Thymus (tissue), 11 donors: Measurements from ENCODE around the gene PNPLA1. TPM values are rescaled to one million over a fixed set of nuclear protein-coding genes. Genes with fewer than 3 reads are reported as not detected.

ENCODE experiments used
- DNase-seq, 9 donors: peaks; one replicate each; pipeline ENCODE4 v3.0.0-alpha.2; 2013; ENCODE audit warnings: low spot score in 9 of 9, low read depth in 6 of 9, missing footprints in 1 of 9
- H3K27ac ChIP-seq, 2 donors: one replicate each; pipeline ENCODE4 v1.5.1; 2013; ENCODE audit warnings: control low read depth in 1 of 2, low read depth in 1 of 2, low read length in 1 of 2, mild to moderate bottlenecking in 1 of 2, moderate library complexity in 1 of 2
- H3K27me3 ChIP-seq, 2 donors: one replicate each; pipeline ENCODE4 v1.5.1; 2013; ENCODE audit warnings: low read length in 1 of 2; ENCODE audit not compliant: control insufficient read depth in 2 of 2, insufficient read depth in 1 of 2
- H3K36me3 ChIP-seq, 2 donors: one replicate each; pipeline ENCODE4 v1.5.1; 2013; ENCODE audit warnings: low read length in 1 of 2, mild to moderate bottlenecking in 1 of 2, moderate library complexity in 1 of 2; ENCODE audit not compliant: control insufficient read depth in 2 of 2, insufficient read depth in 2 of 2
- H3K4me1 ChIP-seq, 2 donors: one replicate each; pipeline ENCODE4 v1.5.1; 2013; ENCODE audit warnings: low read length in 2 of 2; ENCODE audit not compliant: control insufficient read depth in 2 of 2, insufficient read depth in 2 of 2
- H3K4me3 ChIP-seq, 2 donors: one replicate each; pipeline ENCODE4 v1.5.1; 2013; ENCODE audit warnings: low read length in 2 of 2, control low read depth in 1 of 2, mild to moderate bottlenecking in 1 of 2
- H3K9me3 ChIP-seq, 2 donors: one replicate each; pipeline ENCODE4 v1.5.1; 2013; ENCODE audit warnings: low read length in 1 of 2, mild to moderate bottlenecking in 1 of 2; ENCODE audit not compliant: control insufficient read depth in 2 of 2, insufficient read depth in 1 of 2
- WGBS: extraction: QIAGEN DNeasy Blood & Tissue Kit; methylation state at CpG from one replicate; pipeline ENCODE4 v1.1.7; 2013; 5-methylcytosine and 5-hydroxymethylcytosine counted together
- polyA plus RNA-seq: library from polyadenylated mRNA; stranded (reverse); fragments of 200-250 nt; gene quantifications from one replicate; pipeline ENCODE4 v1.2.3, GENCODE V29; 2013
- total RNA-seq: library from RNA; stranded (reverse); fragments of 120-200 nt; gene quantifications from one replicate; pipeline ENCODE4 v1.2.4, GENCODE V29; 2013
- donor health status: healthy.

Gene PNPLA1
- total and polyA plus RNA-seq, 2 donors = 0.09 to 0.21 TPM

- Histone ChIP-seq H3K9me3 (peaks cover 0 to 5% of the 10 kb centered on the region in 2 donors), H3K36me3 (no peaks in the 10 kb centered on the region), H3K27ac (no peak overlapping the region), H3K4me1 (peaks cover 0 to 20% of the 10 kb centered on the region in 2 donors), H3K27me3 (peaks cover 0 to 2% of the 10 kb centered on the region in 2 donors), H3K4me3 (no peak overlapping the region)
- 83% methylated on average over 3 of the region's 3 CpGs for WGBS
- DNase-seq = no peak
Observed at GRCh38 chr6:36243562-36244212, 26.2 kb upstream of the PNPLA1 start.

DNA sequence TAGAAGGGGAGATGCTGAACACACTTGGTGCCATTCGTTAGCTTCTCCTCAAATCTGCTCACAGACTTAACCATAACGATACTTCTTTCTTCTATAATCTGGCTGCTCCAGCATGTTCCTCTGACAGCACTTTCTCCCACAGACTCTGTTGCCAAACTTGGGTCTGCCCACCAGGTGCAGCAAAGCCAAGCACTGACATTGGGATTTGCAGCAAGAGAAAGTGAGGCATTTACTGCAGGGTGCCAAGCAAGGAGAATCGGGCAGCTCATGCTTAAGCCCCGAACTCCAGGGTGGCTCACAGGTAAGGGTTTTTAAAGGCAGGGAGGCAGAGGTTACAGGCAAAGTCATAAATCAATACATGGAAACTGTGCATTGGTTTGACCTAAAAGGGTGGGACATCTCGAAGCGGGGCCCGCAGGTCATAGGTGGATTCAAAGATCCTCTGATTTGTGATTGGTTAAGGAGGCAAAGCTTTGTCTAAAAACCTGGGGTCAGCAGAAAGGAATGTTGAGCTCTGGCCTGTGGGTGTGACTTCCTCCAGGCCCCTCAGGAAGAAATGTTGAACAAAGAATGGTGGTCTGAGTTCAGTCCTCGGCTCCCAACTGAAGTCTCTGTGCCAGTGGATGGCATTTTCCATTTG lies 25.1 kb upstream of the PNPLA1 start:
- Histone ChIP-seq H3K4me3 (no peak overlapping the region), H3K27ac (no peak overlapping the region), H3K36me3 (no peaks in the 10 kb centered on the region), H3K27me3 (peaks cover 0 to 2% of the 10 kb centered on the region in 2 donors), H3K4me1 (peaks cover 0 to 20% of the 10 kb centered on the region in 2 donors), H3K9me3 (peaks cover 0 to 5% of the 10 kb centered on the region in 2 donors)
- WGBS = 96% methylated on average over 8 of the region's 8 CpGs
- DNase-seq = no peak

DNA sequence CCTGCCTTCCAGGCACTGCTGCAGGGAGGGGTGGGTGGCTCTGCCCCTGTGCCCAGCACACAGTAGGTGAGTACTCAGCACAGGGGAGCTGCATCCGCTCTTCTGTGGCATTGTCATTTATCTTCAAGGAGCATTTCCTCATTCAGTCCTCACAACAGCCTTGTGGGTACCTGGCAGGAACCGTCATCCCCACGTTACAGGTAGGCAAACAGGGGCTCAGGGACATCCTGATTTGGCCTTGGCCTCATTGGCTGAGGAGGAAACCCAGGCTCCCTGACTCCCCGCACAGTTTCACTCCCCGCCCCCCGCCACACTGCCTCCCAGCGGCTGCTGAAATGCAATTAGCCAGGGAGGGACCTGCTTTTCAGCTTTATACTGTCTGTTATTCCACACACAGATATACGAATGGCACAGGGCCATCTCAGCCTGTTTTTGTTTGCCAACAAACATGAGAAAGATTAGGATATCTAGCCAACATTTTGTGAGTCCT lies 24.2 kb upstream of the PNPLA1 start:
- peaks cover 0 to 20% of the 10 kb centered on the region in 2 donors for H3K4me1 ChIP-seq
- H3K9me3 ChIP-seq = peaks cover 0 to 5% of the 10 kb centered on the region in 2 donors
- no peak overlapping the region for H3K27ac ChIP-seq
- no peaks in the 10 kb centered on the region for H3K36me3 ChIP-seq
- no peak overlapping the region for H3K4me3 ChIP-seq
- WGBS = 66% methylated on average over 8 of the region's 8 CpGs
- peaks cover 0 to 2% of the 10 kb centered on the region in 2 donors for H3K27me3 ChIP-seq
- DNase-seq = peak in 1 of 9 donors; percentile 12

DNA sequence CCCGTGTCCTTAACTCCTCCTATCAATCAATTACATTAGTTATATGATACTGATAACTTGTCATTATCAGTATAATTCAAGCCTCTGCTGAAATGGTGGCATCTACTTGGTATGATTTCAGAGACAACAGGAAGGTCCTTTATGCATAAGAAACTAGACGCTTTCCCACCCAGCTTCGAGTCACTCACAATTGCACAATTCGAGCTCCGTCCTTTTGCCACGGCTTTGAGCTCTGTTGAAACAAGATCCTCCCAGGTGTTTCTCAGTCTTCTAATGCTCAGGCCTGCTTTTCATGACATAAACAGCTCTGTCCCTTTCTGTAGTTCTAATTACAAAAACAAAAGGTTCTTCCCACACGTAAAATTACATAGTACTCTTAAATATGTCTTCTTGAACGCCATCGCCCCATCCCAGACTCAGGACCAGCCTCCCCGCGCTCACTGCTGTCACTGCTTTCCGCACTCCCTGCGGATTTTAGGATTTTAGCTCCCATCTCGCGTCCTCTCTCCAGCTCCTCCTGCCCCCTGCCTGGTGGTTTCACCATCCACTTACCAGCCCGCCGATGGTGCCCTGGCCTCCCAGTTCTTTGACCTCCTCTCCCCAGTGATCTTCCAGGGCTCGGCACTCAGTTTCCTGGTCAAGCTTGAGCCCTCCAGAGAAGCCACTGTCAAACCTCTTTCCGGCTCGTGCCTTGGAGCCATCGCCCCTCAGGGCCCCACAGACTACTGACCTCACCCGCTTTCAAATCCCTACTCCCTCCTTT lies 23.2 kb upstream of the PNPLA1 start:
- H3K36me3 ChIP-seq = no peaks in the 10 kb centered on the region
- H3K4me3 ChIP-seq = no peak overlapping the region
- DNase-seq = peak in 1 of 9 donors; percentile 14
- H3K27me3 ChIP-seq = peaks cover 0 to 2% of the 10 kb centered on the region in 2 donors
- peak overlapping the region; percentile 17 to 43 for H3K27ac ChIP-seq
- peaks cover 0 to 20% of the 10 kb centered on the region in 2 donors for H3K4me1 ChIP-seq
- whole genome bisulfite sequencing = 95% methylated on average over 22 of the region's 22 CpGs
- H3K9me3 ChIP-seq = peaks cover 0 to 5% of the 10 kb centered on the region in 2 donors

GRCh38 chr6:36247693-36248092 lies 22.2 kb upstream of the PNPLA1 start:
- Histone ChIP-seq H3K36me3 (no peaks in the 10 kb centered on the region), H3K4me1 (peaks cover 0 to 17% of the 10 kb centered on the region in 2 donors), H3K4me3 (no peak overlapping the region), H3K9me3 (peaks cover 0 to 5% of the 10 kb centered on the region in 2 donors), H3K27ac (no peak overlapping the region), H3K27me3 (peaks cover 0 to 2% of the 10 kb centered on the region in 2 donors)
- no peak for DNase-seq
- WGBS = 97% methylated on average over 6 of the region's 6 CpGs

- 97% methylated on average over 1 of the region's 1 CpG for WGBS
- DNase-seq = no peak
- Histone ChIP-seq H3K9me3 (peaks cover 0 to 5% of the 10 kb centered on the region in 2 donors), H3K36me3 (no peaks in the 10 kb centered on the region), H3K27ac (no peak overlapping the region), H3K4me3 (no peak overlapping the region), H3K27me3 (peaks cover 0 to 2% of the 10 kb centered on the region in 2 donors), H3K4me1 (peaks cover 0 to 13% of the 10 kb centered on the region in 2 donors)
Observed at GRCh38 chr6:36248980-36249379, 20.9 kb upstream of the PNPLA1 start.

DNA sequence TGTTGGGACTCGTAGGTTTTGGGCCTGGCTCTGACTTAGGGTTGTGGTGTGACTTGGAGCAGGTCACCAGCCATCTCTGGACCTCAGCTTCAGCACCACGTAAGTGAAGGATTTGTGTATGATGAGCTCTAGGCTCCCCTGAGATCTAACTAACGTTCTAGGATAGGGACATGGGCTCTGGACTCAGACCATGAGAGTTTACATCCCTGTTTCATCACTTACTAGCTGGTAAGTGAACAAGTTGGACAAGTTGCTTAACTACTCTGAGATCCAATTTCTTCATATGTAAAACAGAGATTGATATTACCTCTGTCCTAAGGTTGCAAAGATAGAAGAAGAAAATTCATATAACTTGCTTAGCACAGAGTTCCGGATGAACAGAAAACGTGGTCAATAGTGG lies 20.3 kb upstream of the PNPLA1 start:
- Histone ChIP-seq H3K27me3 (peaks cover 0 to 2% of the 10 kb centered on the region in 2 donors), H3K4me1 (peaks cover 0 to 13% of the 10 kb centered on the region in 2 donors), H3K9me3 (peaks cover 0 to 5% of the 10 kb centered on the region in 2 donors), H3K27ac (no peak overlapping the region), H3K36me3 (no peaks in the 10 kb centered on the region), H3K4me3 (no peak overlapping the region)
- DNase-seq = no peak
- 95% methylated on average over 5 of the region's 5 CpGs for WGBS

- WGBS = 96% methylated on average over 2 of the region's 2 CpGs
- Histone ChIP-seq H3K27ac (no peak overlapping the region), H3K36me3 (no peaks in the 10 kb centered on the region), H3K4me1 (peaks cover 0 to under 1% of the 10 kb centered on the region in 2 donors), H3K27me3 (no peaks in the 10 kb centered on the region), H3K4me3 (no peak overlapping the region), H3K9me3 (peaks cover 0 to under 1% of the 10 kb centered on the region in 2 donors)
- DNase-seq = no peak
Observed at GRCh38 chr6:36252005-36252404, 17.9 kb upstream of the PNPLA1 start.
